A549 (cell line): ENCODE results near the gene PPM1H. TPM values are rescaled to one million over a fixed set of nuclear protein-coding genes. Genes with fewer than 3 reads are reported as not detected.

Source experiments
- ATAC-seq, 2 experiments: fragments of 200-7000 bp in 1 of 2; fragments of >200 bp in 1 of 2; cut with Nextera tagmentation in 1 of 2; cut with Tn5 transposase in 1 of 2; 3 replicates each; pipeline versions ENCODE4 v1.8.0 to v1.9.1; 2018 to 2020; ENCODE audit warnings: mild to moderate bottlenecking in 1 of 2, moderate library complexity in 1 of 2
- CTCF ChIA-PET: fragments of 300-600 bp; sonication (Branson Sonifier 250); formaldehyde crosslinking; extraction: SDS; loops from one replicate; lab custom pipeline; 2021; ENCODE audit warnings: antibody characterized with exemption, inconsistent platforms; lab: Yijun Ruan, JAX
- POLR2A ChIA-PET: fragments of 350-600 bp; formaldehyde crosslinking; extraction: SDS; loops from one replicate; lab custom pipeline; 2021; ENCODE audit warnings: antibody characterized with exemption, inconsistent platforms; lab: Yijun Ruan, JAX
- DNase-seq, 2 experiments: peaks; one replicate each; pipeline versions ENCODE4 v3.0.0 to v3.0.0-alpha.2; 2011 to 2016; ENCODE audit warnings: low read depth in 1 of 2, low spot score in 1 of 2
- FAIRE-seq: peaks from 2 replicates; lab custom pipeline; 2011; peaks lifted over from hg19 to GRCh38; lab: Jason Lieb, UNC
- H3K27ac ChIP-seq, 2 experiments: fragments of >200 bp; sonication (Bioruptor Twin); formaldehyde crosslinking; 3 replicates each; pipeline ENCODE4 v1.5.1; 2016 to 2017
- H3K4me1 ChIP-seq: fragments of >200 bp; sonication (Bioruptor Twin); formaldehyde crosslinking; 3 replicates; pipeline ENCODE4 v1.6.1; 2016
- H3K4me2 ChIP-seq: fragments of >200 bp; sonication (Bioruptor Twin); formaldehyde crosslinking; 3 replicates; pipeline ENCODE4 v1.6.1; 2016
- H3K4me3 ChIP-seq: fragments of >200 bp; sonication (Bioruptor Twin); formaldehyde crosslinking; 3 replicates; pipeline ENCODE4 v1.5.1; 2016
- H3K9me3 ChIP-seq: fragments of >200 bp; sonication (Bioruptor Twin); formaldehyde crosslinking; 3 replicates; pipeline ENCODE4 v1.6.1; 2016
- BHLHE40 ChIP-seq: IDR thresholded peaks from 2 replicates; pipeline ENCODE4 v1.6.1; 2012; ENCODE audit warnings: low read depth, low read length, inconsistent platforms
- EHF ChIP-seq: fragments of 250-450 bp; sonication (Bioruptor Pico); IDR thresholded peaks from 2 replicates; pipeline ENCODE4 v1.5.0; 2020; ENCODE audit warnings: mild to moderate bottlenecking
- EHMT2 ChIP-seq: fragments of 200-600 bp; sonication (generic); IDR thresholded peaks from 2 replicates; pipeline ENCODE4 v1.6.1; 2016; ENCODE audit warnings: antibody characterized with exemption, low read depth, mild to moderate bottlenecking, moderate library complexity
- EP300 ChIP-seq, 2 experiments: fragments of >200 bp; sonication (Bioruptor Twin); formaldehyde crosslinking; IDR thresholded peaks; 2 replicates in 1 of 2; 3 replicates in 1 of 2; pipeline ENCODE4 v1.6.1; 2016 to 2017
- HEYL ChIP-seq: fragments of 250-450 bp; sonication (Bioruptor Pico); IDR thresholded peaks from 2 replicates; pipeline ENCODE4 v1.8.0; 2021; ENCODE audit warnings: mild to moderate bottlenecking, moderate library complexity
- HOXA7 ChIP-seq: fragments of 250-450 bp; sonication (Bioruptor Pico); IDR thresholded peaks from 2 replicates; pipeline ENCODE4 v1.5.0; 2020; ENCODE audit warnings: mild to moderate bottlenecking, moderate library complexity
- JUN ChIP-seq, 2 experiments: fragments of >200 bp; sonication (Bioruptor Twin); formaldehyde crosslinking; IDR thresholded peaks; 2 replicates in 1 of 2; 3 replicates in 1 of 2; pipeline ENCODE4 v1.6.1; 2016 to 2017
- KDM1A ChIP-seq: fragments of 200-600 bp; sonication (generic); IDR thresholded peaks from 2 replicates; pipeline ENCODE4 v1.6.1; 2016; ENCODE audit warnings: low read depth, mild to moderate bottlenecking
- NFE2L2 ChIP-seq: fragments of 150-350 bp; conservative IDR thresholded peaks from 2 replicates; pipeline ENCODE4 v1.6.1; 2014; ENCODE audit warnings: low read length
- NR3C1 ChIP-seq: fragments of >200 bp; sonication (Bioruptor Twin); formaldehyde crosslinking; IDR thresholded peaks from 3 replicates; pipeline ENCODE4 v1.6.1; 2017
- POLR2A ChIP-seq: IDR thresholded peaks from 2 replicates; pipeline ENCODE4 v1.6.1; 2012; ENCODE audit warnings: mild to moderate bottlenecking, low read length
- RCOR1 ChIP-seq: fragments of 150-350 bp; IDR thresholded peaks from 2 replicates; pipeline ENCODE4 v1.6.1; 2014; ENCODE audit warnings: antibody characterized with exemption, low read length, low read depth
- RNF2 ChIP-seq: fragments of 200-600 bp; sonication (generic); IDR thresholded peaks from 2 replicates; pipeline ENCODE4 v1.6.1; 2016; ENCODE audit warnings: low read depth, mild to moderate bottlenecking, antibody characterized with exemption, moderate library complexity, borderline replicate concordance
- SMC3 ChIP-seq: fragments of >200 bp; sonication (Bioruptor Twin); formaldehyde crosslinking; IDR thresholded peaks from 3 replicates; pipeline ENCODE4 v1.6.1; 2018; ENCODE audit warnings: inconsistent platforms
- ZC3H11A ChIP-seq: fragments of 450-650 bp; IDR thresholded peaks from 2 replicates; pipeline ENCODE4 v1.6.1; 2014; ENCODE audit warnings: antibody characterized with exemption, mild to moderate bottlenecking
- ZSCAN20 ChIP-seq: fragments of 250-450 bp; sonication (Bioruptor Pico); IDR thresholded peaks from 2 replicates; pipeline ENCODE4 v1.8.0; 2022; ENCODE audit warnings: mild to moderate bottlenecking, moderate library complexity
- WGBS: methylation state at CpG from one replicate; pipeline ENCODE4 v1.1.6; 2017; ENCODE audit errors: missing lambda C conversion rate; 5-methylcytosine and 5-hydroxymethylcytosine counted together
- polyA plus RNA-seq, 4 experiments: library from polyadenylated mRNA; depleted of rRNA in 3 of 4; stranded (reverse); fragments of >200 nt; fragmentation: RNase III in 1 of 4; extraction: RNeasy Plus Mini Kit Qiagen cat#74134 plus additional on column Dnase treatment in 1 of 4; gene quantifications; 2 replicates in 3 of 4; 3 replicates in 1 of 4; pipeline ENCODE4 v1.2.3, GENCODE V29; 2011 to 2017
- TF ChIP-seq, protein P1 (sequence below): IDR thresholded peaks from 2 replicates; pipeline ENCODE4 v1.6.1; 2012; ENCODE audit warnings: low read depth, borderline replicate concordance
- TF ChIP-seq, protein P2 (sequence below): fragments of 250-450 bp; sonication (Bioruptor Pico); IDR thresholded peaks from 2 replicates; pipeline ENCODE4 v1.5.0; 2021; ENCODE audit warnings: mild to moderate bottlenecking, moderate library complexity, borderline replicate concordance
- TF ChIP-seq, protein P3 (sequence below): fragments of >200 bp; sonication (Bioruptor Twin); formaldehyde crosslinking; IDR thresholded peaks from 3 replicates; pipeline ENCODE4 v1.6.1; 2016
- TF ChIP-seq, protein P4 (sequence below): IDR thresholded peaks from 2 replicates; pipeline ENCODE4 v1.6.1; 2012
- TF ChIP-seq, protein P5 (sequence below): fragments of >200 bp; sonication (Bioruptor Twin); formaldehyde crosslinking; IDR thresholded peaks from 2 replicates; pipeline ENCODE4 v1.6.1; 2016
- TF ChIP-seq, protein P6 (sequence below): fragments of 450-650 bp; IDR thresholded peaks from 2 replicates; pipeline ENCODE4 v1.6.1; 2014; ENCODE audit warnings: antibody characterized with exemption

The PPM1H gene
- polyA plus RNA-seq, 2 of the 4 experiments (the other 2 are of a cell fraction) = 7.8 TPM

DNA sequence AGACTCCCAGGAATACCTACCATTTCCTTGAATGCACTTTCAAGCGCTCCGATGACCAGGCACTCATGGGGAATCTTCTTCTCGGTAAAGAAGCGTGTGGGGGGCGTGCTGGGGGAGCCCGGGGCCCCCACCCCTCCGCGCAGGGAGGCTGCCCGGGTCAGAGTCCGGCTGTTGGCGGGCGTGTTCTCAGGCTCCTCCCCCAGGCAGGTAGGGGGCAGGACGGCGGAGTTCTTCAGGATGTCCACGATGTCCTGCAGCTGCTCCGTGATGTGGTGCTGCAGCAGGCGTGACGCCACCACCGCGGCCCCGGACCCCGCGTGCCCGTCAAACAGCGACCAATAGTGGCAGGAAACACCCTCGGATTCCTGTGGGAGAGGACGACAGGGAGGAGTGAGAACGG, 133.2 kb downstream of the PPM1H start:
- H3K27ac ChIP-seq = 0 out of 6 replicates have a peak overlapping the region, but pooled peaks of 1 of the 2 experiments have one; percentile 14
- WGBS = 96% methylated on average over 11 of the region's 28 CpGs
- POLR2A ChIA-PET = no interaction called here
- peaks cover 19% of the 10 kb centered on the region for H3K4me1 ChIP-seq
- no peak overlapping the region for H3K4me2 ChIP-seq
- ATAC-seq = no peak
- DNase-seq = no peak
- H3K9me3 ChIP-seq = no peaks in the 10 kb centered on the region
- no peak overlapping the region for H3K4me3 ChIP-seq
- no peak for FAIRE-seq
- TF ChIP-seq ZC3H11A = no peak
- no peak for TF ChIP-seq POLR2A
- no peak for TF ChIP-seq NFE2L2
- TF ChIP-seq, protein P1, sequence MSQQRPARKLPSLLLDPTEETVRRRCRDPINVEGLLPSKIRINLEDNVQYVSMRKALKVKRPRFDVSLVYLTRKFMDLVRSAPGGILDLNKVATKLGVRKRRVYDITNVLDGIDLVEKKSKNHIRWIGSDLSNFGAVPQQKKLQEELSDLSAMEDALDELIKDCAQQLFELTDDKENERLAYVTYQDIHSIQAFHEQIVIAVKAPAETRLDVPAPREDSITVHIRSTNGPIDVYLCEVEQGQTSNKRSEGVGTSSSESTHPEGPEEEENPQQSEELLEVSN = no peak
- TF ChIP-seq, all 56 proteins: peak for 0
- CTCF ChIA-PET = interaction anchor here (1.8 to 9.0 kb wide), 4 partner anchors 12 to 365 kb away, joined by 7 to 125 read pairs (median 34); no protein-coding TSS in a partner anchor

DNA sequence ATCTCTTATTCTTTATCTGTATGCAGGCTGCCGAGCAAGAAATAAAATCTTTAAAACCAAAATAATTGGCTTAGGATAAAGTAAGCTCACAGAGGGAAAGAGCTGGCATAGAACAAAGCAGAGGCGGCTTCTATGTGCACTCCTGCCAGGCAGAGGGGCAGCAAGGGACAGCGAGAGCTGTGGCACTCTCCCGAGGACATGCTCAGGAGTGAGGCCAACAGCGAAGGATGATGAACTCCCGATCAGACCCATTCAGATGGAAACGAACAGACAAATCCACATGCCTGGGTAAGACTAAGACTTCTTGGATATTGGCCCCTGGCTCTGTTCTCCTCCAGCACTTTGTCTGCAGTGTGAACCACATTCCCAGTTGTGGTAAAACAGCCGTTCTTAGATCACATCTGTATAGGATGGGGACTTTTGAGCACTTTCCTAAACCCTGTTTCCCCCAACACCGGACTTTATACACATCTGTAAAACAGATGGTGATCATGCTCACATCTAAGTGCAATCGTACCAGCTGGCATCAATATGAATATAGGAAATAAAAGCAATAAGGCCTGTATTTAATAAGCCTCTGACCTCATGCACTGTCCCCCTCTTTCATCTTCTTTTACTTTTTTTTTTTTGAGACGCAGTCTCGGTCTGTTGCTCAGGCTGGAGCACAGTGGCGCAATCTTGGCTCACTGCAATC, 134.1 kb downstream of the PPM1H start:
- POLR2A ChIA-PET = interaction anchor here (0.9 kb wide), 1 partner anchor 197 kb away, joined by 5 read pairs; no protein-coding TSS in a partner anchor

DNA sequence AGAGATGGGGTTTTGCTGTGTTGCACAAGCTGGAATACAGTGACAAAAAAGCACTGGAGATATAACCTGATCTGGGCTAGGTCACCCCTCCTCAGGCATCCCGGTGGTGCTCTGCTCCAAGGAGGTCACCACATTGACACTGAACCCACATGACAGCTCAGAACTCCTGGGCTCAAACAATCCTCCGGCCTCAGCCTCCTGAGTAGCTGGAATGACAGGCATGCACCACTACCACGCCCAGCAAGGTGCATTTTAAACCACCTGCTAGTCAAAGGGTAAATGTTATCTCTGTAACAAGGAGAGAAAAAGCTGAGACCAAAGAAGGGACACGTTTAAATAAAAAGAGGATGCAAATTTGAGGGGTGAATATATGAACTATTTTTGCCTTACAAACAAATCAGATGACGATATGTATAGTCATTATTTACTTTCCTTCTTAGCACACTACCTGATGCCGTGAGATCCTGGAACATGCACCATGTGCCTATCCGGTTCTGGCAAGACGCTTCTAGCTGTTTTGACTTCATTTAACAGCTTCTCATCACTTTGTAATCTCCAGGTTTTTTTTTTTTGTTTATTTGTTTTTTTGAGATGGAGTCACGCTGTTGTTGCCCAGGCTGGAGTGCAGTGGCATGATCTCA, 135.1 kb downstream of the PPM1H start:
- ChIA-PET CTCF (interaction anchor here (0.6 to 9.0 kb wide), 34 partner anchors 8 to 1084 kb away, joined by 3 to 131 read pairs (median 3); no protein-coding TSS in a partner anchor), POLR2A (interaction anchor here (0.9 to 1.0 kb wide), 2 partner anchors 196 to 197 kb away, joined by 5 to 8 read pairs; no protein-coding TSS in a partner anchor)
- FAIRE-seq (peak; percentile 51), ATAC-seq (peak; percentile 62 to 66), DNase-seq (peak in 1 of 2 experiments; percentile 75)
- Histone ChIP-seq H3K9me3 (no peaks in the 10 kb centered on the region), H3K4me3 (no peak overlapping the region), H3K27ac (peak overlapping the region; percentile 10 to 70; a peak in 5 of 6 replicates), H3K4me2 (peak overlapping the region; percentile 58), H3K4me1 (peaks cover 20% of the 10 kb centered on the region)
- WGBS = 3% methylated on average over 9 of the region's 9 CpGs
- TF ChIP-seq, protein P2, sequence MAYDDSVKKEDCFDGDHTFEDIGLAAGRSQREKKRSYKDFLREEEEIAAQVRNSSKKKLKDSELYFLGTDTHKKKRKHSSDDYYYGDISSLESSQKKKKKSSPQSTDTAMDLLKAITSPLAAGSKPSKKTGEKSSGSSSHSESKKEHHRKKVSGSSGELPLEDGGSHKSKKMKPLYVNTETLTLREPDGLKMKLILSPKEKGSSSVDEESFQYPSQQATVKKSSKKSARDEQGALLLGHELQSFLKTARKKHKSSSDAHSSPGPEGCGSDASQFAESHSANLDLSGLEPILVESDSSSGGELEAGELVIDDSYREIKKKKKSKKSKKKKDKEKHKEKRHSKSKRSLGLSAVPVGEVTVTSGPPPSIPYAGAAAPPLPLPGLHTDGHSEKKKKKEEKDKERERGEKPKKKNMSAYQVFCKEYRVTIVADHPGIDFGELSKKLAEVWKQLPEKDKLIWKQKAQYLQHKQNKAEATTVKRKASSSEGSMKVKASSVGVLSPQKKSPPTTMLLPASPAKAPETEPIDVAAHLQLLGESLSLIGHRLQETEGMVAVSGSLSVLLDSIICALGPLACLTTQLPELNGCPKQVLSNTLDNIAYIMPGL (CRISPR knock-in tag) = no peak
- TF ChIP-seq, protein P3, sequence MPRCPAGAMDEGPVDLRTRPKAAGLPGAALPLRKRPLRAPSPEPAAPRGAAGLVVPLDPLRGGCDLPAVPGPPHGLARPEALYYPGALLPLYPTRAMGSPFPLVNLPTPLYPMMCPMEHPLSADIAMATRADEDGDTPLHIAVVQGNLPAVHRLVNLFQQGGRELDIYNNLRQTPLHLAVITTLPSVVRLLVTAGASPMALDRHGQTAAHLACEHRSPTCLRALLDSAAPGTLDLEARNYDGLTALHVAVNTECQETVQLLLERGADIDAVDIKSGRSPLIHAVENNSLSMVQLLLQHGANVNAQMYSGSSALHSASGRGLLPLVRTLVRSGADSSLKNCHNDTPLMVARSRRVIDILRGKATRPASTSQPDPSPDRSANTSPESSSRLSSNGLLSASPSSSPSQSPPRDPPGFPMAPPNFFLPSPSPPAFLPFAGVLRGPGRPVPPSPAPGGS = no peak
- TF ChIP-seq HOXA7 (CRISPR knock-in tag) (no peak), POLR2A (no peak), ZC3H11A (no peak), KDM1A (no peak), EHMT2 (no peak), SMC3 (no peak), ZSCAN20 (no peak), HEYL (no peak)

More for the DNA sequence above, 134.1 kb downstream of the PPM1H start:
- DNase-seq (no peak), ATAC-seq (no peak), FAIRE-seq (no peak)
- peak overlapping the region in 1 of 2 experiments; percentile 70; a peak in 3 of 6 replicates for H3K27ac ChIP-seq
- TF ChIP-seq, protein P1 = no peak
- no peak for TF ChIP-seq EP300 (IDR thresholded peaks at IDR 0.05)
- TF ChIP-seq, protein P4, sequence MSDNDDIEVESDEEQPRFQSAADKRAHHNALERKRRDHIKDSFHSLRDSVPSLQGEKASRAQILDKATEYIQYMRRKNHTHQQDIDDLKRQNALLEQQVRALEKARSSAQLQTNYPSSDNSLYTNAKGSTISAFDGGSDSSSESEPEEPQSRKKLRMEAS = no peak
- TF ChIP-seq, protein P2 (CRISPR knock-in tag) = no peak
- TF ChIP-seq EHMT2 = no peak
- no peak for TF ChIP-seq JUN (IDR thresholded peaks at IDR 0.05)
- no peak for TF ChIP-seq RCOR1
- TF ChIP-seq, protein P5, sequence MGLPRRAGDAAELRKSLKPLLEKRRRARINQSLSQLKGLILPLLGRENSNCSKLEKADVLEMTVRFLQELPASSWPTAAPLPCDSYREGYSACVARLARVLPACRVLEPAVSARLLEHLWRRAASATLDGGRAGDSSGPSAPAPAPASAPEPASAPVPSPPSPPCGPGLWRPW = no peak
- TF ChIP-seq EHF (CRISPR knock-in tag) = no peak
- TF ChIP-seq, protein P6, sequence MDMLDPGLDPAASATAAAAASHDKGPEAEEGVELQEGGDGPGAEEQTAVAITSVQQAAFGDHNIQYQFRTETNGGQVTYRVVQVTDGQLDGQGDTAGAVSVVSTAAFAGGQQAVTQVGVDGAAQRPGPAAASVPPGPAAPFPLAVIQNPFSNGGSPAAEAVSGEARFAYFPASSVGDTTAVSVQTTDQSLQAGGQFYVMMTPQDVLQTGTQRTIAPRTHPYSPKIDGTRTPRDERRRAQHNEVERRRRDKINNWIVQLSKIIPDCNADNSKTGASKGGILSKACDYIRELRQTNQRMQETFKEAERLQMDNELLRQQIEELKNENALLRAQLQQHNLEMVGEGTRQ = no peak
- no peak for TF ChIP-seq NR3C1
- no peak for TF ChIP-seq KDM1A
- TF ChIP-seq BHLHE40 = no peak
- TF ChIP-seq RNF2 = no peak
- TF ChIP-seq NFE2L2 = no peak
- no peak overlapping the region for H3K4me3 ChIP-seq
- no peak overlapping the region; the same call in 2 of the 3 replicates for H3K4me2 ChIP-seq
- CTCF ChIA-PET = interaction anchor here (0.6 to 9.0 kb wide), 16 partner anchors 7 to 513 kb away, joined by 3 to 131 read pairs (median 6); no protein-coding TSS in a partner anchor
- WGBS = 90% methylated on average over 13 of the region's 13 CpGs
- no peaks in the 10 kb centered on the region for H3K9me3 ChIP-seq
- peaks cover 19% of the 10 kb centered on the region for H3K4me1 ChIP-seq
